Stimulated activated CD8-positive, alpha-beta memory T cell treated with anti-CD3 and anti-CD28 coated beads, Interleukin-12 subunit alpha, Interleukin-12 subunit beta, amount 100 ng/mL, for 4 hours (primary cell): ENCODE measurements around the gene ATAT1.

Source experiments
- DNase-seq: peaks from one replicate; pipeline ENCODE4 v3.0.0-alpha.2; 2020; ENCODE audit warnings: low read depth

Gene ATAT1

GRCh38 chr6:30684386-30685156 is 57.9 kb downstream of the ATAT1 start:
- peak; percentile 40 for DNase-seq

DNA sequence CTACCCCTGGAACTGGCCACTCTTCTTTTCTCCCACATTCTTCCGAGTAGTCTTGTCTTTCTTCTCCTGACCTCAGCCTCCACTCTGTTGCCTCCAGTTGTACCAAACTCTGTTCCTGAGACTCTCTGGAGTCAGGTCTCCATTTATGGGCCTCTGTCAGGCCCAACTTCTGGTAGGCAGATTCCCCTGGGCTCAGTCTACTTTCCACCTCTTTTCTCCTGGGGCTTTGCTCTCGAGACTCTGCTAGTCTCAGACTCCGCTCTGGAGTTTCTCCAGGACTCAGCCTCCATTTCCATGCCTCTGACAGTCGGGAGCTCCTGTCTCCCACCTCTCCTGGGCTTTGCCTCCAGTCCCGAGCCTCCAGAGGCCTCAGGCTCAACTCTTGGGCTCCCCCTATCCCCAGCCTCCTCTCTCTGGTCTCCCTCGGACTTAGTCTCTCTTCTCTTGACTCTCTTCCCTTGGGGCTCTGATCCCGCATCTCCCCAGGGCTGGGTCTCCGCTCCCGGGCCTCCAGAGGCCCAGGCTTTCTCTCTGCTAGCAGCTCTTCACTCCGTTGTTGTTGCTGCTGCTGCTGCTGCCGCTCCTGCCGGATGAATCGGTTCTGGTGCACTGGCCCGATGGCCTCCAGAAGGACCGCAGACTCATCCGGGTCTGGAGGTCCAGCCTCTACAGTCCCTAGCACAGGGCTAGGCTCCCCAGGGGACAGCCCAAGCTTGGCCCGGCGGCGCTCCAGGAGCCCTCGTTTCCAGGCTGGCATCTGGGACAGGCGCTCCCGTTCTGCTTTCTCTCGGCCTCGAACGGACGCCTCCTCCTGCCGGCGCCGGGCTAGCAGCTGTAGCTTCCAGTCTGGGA is 58.7 kb downstream of the ATAT1 start:
- no peak for DNase-seq

DNA sequence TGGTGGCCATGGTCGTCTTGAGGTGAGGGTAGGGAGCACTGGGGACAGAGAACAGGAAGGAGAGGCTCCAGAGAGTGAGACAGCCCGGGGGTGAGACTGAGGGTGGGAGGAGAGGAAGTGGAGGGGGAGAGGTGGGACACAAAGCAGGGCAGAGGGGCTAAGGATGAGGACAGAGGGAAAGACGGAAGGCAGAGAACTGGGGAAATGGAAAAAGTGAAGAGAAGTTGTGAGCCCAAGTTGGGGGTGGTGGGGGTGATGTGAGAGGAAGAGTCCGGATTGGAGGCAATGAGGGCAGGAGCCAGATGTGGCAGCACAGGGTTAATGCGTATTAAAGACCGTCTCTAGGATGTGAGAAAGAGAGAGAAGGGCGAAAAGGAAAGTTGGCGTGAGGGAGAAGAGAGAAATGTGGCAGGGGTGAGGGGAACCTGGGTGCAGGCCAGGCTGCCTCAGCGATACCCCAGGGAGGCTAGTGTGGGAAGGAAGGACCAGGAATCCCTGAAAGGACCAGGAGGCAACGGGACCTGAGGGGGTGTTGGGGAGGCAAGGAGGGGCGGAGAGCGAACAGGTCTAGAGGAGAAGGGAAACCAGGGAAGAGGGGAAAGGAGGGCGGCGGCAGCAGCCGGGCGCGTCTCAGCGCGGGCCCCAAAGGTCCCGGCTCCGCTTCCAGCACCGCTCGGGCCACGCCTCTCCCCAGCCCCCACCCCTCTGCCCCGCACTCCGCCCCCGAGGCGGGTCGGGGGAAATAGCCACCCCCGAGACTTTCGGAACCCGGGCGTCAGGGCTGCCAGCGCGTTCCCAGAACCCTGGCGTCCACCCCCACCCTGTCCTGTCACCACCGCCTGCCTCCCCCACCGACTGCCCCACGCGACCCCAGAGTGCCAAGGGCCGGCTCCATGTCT is 59.6 kb downstream of the ATAT1 start, which contains the start of gene PPP1R18:
PPP1R18 (minus strand) TSS at position 637 of the 899 bp plus-strand sequence; CDS start at position 10, 627 bp downstream.
- DNase-seq: peak; percentile 74

DNA sequence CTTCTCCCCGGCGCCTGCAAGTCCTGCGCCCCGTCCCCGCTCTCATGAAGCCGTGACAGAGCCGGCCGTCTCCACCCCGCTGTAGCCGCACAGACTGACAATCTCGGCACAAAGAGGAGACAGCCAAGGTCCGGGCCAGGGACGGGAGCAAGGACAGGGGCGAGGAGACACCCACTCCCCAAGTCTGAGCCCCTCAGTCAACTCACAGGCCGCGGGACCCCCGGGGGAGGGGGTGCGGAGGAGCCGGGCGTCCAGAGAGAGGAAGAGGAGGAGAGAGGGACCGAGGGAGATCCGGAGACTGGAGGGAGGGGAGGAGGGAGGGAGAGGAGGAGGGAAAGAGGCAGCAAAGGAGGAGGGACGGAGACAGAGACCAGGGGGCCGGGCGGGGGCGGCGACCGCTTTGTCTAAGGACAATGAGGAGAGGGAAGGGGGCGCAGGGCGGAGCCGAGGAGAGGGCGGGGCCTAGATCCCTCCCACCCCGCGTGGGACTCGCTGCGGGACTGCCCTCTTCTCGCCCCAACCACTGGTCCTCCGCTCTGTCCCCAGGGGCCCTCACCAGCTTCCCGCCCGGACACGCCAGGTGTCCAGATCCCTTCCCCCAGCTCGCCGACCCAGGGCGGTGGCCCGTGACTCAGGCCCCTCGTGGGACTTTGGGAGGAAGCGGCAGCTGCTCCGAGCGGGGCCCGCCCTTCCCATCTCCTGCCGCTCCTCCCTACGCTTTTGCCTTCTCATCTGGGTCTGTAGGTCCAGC is 60.4 kb downstream of the ATAT1 start:
- DNase-seq: peak; percentile 66

GRCh38 chr6:30687659-30688431 is 61.2 kb downstream of the ATAT1 start:
- no peak for DNase-seq

GRCh38 chr6:30688569-30688968 is 61.9 kb downstream of the ATAT1 start:
- no peak for DNase-seq

- DNase-seq: no peak
Observed at GRCh38 chr6:30689022-30689865, 62.6 kb downstream of the ATAT1 start.

- no peak for DNase-seq
Observed at GRCh38 chr6:30689985-30690384, 63.3 kb downstream of the ATAT1 start.

DNA sequence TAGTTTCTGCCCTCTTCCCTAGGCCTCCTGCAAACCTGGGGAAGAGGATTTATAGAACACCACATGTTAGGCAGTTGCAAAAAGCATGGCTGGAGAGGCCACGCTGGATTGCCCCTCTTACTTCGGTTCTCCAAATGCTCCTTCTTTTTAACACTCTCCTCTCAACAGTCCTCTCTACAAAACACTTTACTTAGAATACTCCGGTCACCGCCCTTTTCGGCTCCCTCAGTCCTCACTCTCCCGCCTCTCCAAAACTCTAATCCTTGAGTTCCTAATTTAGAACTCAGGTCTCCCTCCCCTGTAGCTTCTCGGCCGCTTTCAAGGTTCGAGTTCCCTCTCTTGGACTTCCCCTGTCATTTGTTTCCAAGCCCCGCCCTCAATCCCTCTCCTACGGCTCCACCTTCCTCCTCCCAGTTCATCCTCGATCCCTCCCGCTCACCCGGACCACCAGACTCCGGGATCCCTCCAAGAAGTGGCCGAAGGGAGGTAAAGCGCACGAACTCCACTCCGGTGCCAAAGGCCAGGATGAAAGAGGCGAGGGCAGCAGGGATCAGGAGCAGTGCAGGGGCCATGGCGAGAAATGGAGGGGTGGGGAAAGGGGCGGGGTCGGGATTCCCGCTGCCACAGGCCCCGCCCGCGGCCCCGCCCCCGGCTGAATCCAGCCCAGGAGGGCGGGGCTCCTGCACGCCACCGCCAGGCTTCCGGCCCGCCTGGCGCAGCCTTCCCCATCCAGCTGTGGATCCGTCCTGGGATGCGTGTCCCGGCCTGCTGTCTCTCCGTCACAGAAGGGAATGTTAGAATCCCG is 63.9 kb downstream of the ATAT1 start, which contains the start of gene NRM:
NRM (minus strand) TSS at position 582 of the 805 bp plus-strand sequence; CDS start at position 572, 10 bp downstream.
- DNase-seq: peak; percentile 60

- DNase-seq: no peak
Observed at GRCh38 chr6:30691208-30691847, 64.7 kb downstream of the ATAT1 start.
